Measurements from ENCODE around the gene MITF.

- TF ChIP-seq CTCF (IDR thresholded peaks at IDR 0.05; ENCODE audit: low read depth, low read length) (no peak), EZH2phosphoT487 (IDR thresholded peaks at IDR 0.05; ENCODE audit: low read depth) (no peak)
These were observed 154.0 kb downstream of the MITF start for GRCh38 chr3:69893274-69893673.
